ENCODE results near the gene FAM237B.

FAM237B gene

GRCh38 chr7:90290244-90291113 is 30.6 kb downstream of the FAM237B start:
- no peak for ATAC-seq

DNA sequence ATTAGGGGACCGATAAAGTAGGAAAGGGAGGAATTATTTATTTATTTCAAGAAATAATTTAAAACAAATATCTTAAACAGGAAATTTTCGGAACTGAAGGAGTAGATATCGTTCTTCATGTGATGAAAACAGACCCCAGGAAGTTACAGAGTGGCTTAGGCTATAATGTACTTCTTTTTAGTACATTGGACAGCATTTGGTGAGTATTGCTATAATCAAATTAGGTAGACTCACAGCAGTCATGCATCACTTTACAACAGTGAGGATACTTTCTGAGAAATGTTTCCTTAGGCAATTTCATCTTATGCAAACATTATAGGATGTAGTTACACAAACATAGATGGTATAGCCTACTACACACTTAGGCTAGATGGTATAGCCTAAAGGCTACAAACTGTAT is 33.0 kb downstream of the FAM237B start:
- no peak for ATAC-seq

GRCh38 chr7:90276033-90276728 is 44.9 kb downstream of the FAM237B start:
- no peak for ATAC-seq

DNA sequence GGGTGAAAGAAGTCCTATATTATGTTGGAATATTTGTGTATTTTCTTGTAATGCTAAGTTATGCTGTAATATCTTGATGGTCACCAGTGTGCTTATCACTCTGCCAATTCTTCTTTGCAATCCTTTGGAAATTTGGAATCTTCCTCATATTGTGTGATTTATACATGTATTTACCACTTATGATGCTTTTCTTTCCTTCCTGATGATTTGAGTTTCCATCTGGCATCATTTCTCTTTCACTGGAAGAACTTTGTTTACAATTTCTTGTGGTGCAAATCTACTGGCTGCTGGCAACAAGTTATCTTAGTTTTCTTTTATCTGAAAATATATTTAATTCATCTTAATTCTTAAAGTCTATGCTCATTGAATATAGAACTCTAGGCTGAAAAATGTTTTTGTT is 46.9 kb downstream of the FAM237B start:
- ATAC-seq: no peak

- no peak for ATAC-seq
These were observed 48.9 kb downstream of the FAM237B start for GRCh38 chr7:90272242-90272641.

DNA sequence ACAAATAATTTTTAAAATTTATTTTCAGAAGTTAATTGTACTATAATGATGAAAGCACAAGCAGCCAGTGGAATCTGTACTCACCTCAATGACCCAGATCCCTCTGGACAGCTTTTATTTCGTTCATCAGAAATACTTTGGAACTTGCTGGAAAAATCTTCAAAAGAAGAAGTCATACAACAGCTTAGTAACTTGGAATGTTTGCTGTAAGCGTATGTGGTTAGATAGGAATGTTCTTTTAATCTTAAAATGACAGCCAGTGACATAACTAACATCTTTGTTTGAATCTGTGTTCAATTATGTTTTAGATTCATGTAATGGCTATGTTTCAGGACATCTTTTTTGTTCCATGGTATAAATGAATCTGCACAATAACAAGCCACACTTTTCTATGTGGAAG is 49.4 kb downstream of the FAM237B start:
- no peak for ATAC-seq

DNA sequence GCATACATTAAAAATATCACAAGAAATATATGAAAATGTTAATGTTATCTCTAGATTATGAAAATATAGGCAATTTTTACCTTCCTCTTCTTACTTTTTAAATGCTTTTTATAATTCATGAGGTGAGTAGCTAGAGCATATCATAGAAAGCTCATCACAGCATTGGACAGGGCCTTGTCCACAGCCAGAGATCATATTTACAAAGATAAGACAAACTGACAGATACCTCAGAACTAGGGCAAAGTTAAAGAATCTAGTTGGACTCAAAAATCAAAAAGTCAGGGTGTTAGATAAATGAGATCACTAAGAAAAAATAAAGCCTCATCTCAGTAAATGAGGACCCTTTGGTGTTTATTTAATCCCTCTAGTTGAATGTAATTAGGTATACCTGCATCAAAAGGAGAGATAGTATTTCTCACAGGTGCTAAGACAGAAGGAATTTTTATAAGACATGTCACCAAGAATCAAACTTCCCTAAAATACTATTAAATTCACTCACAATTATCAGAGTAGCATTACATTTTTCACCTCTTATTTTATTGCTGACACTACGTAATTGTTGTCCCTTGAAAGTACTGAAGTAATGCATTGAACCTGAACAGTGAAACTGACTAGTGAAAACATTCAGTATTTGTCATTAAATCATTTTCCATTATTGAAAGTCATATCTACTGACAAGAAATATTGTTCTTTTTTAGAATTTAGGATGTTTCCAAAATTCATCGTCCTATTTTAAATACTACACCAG is 50.5 kb downstream of the FAM237B start:
- no peak for ATAC-seq

DNA sequence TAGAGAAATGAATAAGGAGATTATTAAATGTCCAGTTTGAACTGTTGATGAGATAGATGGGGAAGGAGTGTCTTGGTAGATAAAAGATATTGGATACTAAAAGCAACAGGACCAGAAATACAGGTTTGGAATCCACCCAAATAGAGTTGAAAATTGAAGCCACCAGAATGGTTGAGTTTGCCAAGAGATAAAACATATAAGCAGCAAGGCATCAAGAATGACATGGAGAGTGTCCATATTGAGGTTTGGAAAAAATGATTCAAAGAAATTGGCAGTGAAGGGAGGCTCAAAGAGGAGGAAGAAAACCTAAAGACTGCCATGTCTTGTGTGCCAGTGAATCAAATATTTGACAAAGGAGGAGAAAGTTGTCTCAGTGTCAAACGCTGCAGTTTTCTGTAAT is 51.9 kb downstream of the FAM237B start:
- ATAC-seq: no peak

DNA sequence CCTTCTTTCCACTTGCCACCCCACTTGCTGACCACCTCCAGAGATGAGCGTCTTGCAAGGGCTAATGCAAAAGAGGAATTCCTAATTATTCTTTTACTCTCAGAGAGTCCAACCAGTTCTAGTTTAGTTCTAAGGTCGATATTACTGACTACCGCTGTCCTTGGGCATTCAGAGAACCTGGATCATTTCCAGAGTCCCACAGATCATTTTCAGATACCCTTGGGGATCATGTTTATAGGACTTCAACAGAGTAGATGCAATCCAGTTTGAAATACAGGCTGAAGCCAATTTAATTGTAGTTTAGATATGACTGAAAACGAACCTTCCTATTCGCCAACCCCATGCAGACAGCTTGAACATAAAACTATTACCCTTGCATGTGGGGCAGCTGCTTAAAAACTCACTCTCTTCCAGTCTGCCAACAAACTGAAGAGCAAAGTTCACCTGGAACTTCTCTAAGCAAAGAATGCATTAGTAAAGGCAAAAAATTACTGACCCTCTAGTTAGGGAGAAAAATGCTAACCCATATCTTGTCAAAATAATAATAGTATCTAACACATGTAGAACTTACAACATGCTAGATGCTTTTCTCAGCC is 53.7 kb downstream of the FAM237B start:
- ATAC-seq: no peak

DNA sequence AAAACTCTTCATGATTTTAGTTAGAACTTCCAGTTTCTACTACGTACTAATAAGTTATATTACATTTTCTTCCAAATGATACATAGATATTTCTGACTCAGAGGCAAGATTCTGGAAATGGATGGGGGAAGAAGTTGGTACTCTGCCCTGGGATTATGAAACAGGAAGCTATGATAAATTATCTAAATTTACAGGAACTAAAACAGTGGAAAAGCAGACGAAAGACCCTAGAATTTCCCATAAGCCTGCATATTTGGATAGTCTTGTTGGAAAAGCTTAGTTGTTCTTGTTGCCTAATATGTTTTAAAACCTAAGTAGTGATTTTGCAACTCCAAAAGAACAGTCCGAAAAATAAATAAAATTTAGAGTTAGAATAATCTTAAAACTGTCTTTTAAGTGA is 54.3 kb downstream of the FAM237B start:
- ATAC-seq: no peak
